Kidney glomerular epithelial cell (primary cell): ENCODE results near the gene WASHC3.

Source experiments
- DNase-seq: peaks from one replicate; lab custom pipeline; 2025; lab: John Stamatoyannopoulos, UW

Gene WASHC3

DNA sequence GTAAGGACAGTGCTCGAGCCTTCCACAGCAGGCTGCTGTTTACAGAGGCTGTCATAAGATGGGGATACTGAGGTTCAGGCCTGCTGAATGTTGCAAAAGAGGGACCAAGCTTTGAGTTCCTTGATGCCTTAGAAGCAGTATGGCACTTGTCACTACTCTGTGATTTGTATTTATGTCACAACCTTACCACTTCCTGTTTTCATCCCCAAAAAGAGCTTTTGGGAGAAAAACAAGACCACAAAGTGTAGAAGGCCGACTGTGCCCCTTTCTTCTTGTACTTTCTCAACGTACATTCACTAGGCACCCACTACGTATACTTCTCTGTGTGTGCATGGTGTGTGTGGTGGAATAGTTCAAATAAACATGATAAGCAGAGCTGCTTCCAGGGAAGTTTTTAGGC is 94.3 kb downstream of the WASHC3 start:
- DNase-seq: no peak

DNA sequence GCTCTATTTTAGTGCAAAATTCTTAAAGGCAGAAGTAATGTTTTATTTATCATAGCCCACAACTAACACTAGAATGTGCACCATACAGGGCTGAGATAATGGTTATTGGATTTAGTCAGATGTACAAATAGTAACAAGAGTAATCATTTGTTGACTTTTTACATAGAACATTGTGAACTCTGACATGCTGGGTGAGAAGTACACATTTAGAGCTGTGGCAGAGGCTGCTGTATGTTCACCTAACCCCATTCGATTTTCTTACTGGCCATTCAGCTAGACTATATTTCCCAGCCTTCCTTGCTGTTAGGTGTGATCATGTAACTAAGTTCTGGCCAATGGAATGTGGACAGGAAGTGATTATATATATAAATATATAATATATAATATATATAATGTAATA is 95.3 kb downstream of the WASHC3 start:
- DNase-seq: no peak

DNA sequence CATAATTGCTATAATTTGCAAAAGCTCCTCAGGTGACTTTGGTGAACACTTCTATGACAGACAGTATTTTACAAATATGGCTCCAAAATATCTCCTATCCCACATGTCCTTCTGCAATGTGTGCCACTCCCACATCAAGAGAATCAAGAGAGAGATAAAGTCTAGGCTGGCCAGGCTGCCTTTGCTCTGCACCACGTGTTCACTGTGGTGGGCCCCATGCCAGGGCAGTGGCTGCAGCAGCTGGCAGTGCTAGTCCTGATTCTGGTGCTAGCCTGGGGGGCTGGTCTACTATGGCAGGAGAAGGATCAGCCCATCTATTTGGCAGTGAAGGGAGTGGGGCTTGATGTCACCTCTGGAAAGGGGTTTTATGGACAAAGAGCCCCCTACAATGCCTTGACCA is 98.1 kb downstream of the WASHC3 start:
- DNase-seq: no peak
